Prostate gland (tissue), 2 donors: ENCODE measurements around the gene DNMT1.

Source experiments
- POLR2AphosphoS5 ChIP-seq: sonication (generic); formaldehyde crosslinking; IDR thresholded peaks from one replicate; pipeline ENCODE4 v1.6.1; 2017; ENCODE audit warnings: antibody characterized with exemption
- TF ChIP-seq, protein P1 (sequence below), 4 experiments: fragments of 200-600 bp in 2 of 4; fragments of 450-650 bp in 2 of 4; sonication (generic) in 2 of 4; IDR thresholded peaks; 1 replicate in 3 of 4; 2 replicates in 1 of 4; pipeline ENCODE4 v1.5.1; 2016 to 2019; ENCODE audit warnings: antibody characterized with exemption in 4 of 4, mild to moderate bottlenecking in 2 of 4, moderate library complexity in 2 of 4

GRCh38 chr19:10222201-10222890 is 27.6 kb upstream of the DNMT1 start:
- TF ChIP-seq, protein P1, sequence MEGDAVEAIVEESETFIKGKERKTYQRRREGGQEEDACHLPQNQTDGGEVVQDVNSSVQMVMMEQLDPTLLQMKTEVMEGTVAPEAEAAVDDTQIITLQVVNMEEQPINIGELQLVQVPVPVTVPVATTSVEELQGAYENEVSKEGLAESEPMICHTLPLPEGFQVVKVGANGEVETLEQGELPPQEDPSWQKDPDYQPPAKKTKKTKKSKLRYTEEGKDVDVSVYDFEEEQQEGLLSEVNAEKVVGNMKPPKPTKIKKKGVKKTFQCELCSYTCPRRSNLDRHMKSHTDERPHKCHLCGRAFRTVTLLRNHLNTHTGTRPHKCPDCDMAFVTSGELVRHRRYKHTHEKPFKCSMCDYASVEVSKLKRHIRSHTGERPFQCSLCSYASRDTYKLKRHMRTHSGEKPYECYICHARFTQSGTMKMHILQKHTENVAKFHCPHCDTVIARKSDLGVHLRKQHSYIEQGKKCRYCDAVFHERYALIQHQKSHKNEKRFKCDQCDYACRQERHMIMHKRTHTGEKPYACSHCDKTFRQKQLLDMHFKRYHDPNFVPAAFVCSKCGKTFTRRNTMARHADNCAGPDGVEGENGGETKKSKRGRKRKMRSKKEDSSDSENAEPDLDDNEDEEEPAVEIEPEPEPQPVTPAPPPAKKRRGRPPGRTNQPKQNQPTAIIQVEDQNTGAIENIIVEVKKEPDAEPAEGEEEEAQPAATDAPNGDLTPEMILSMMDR (IDR thresholded peaks at IDR 0.05), result no peak
- no peak for TF ChIP-seq POLR2AphosphoS5
